NCI-H345 treated with DMSO at 0.1 percent for 48 hours (cell line): ENCODE data around the gene EXOC3L2.
"Not testable (repeated sequence)": the region's sequence is repeated elsewhere in the genome, so short reads cannot be mapped to it uniquely, and the experiment has no call there.

Source experiments
- DNase-seq: peaks from one replicate; lab custom pipeline; 2025; ENCODE audit not compliant: unreplicated experiment; lab: John Stamatoyannopoulos, UW

EXOC3L2 gene

DNA sequence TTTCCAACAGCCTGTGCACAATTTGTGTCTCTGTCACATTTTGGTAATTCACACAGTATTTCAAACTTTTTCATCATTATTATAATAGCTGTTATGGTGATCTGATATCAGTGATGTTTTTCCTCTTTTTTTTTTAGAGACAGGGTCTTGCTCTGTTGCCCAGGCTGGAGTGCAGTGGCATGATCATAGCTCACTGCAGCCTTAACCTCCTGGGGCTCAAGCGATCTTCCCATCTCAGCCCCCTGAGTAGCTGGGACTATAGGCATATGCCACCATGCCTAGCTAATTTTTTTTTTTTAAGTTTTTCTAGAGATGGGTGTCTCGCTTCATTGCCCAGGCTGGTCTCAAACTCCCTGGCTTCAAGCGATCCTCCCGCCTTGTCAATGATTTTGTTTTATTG is 11.6 kb upstream of the EXOC3L2 start:
- DNase-seq = no peak

DNA sequence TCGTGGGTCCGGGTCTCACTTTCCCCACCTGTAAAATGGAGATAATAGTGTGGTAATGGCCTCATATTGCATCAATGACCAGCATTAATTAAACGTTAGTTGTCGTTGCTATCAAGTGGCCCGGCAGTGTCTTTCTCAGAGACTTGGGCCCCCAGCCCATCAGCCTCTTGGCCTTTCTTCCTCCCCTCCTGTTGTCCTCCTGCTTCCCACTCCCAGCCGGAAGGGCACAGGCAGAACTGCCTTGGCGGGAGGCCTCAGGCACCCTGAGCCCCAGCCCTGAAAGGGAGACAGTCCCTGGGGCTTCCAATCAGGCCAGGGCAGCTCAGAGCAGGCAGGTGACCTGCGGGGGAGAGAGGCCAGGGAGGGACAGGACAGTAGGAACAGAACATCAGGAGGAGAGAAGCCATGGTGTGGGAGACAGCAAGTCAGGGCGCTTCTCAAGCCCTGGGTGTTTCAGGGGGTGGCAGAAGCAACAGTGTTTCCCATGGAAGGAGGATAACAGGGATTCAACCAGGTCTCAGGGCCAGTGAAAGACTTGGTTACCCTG is 10.5 kb upstream of the EXOC3L2 start:
- no peak for DNase-seq

DNA sequence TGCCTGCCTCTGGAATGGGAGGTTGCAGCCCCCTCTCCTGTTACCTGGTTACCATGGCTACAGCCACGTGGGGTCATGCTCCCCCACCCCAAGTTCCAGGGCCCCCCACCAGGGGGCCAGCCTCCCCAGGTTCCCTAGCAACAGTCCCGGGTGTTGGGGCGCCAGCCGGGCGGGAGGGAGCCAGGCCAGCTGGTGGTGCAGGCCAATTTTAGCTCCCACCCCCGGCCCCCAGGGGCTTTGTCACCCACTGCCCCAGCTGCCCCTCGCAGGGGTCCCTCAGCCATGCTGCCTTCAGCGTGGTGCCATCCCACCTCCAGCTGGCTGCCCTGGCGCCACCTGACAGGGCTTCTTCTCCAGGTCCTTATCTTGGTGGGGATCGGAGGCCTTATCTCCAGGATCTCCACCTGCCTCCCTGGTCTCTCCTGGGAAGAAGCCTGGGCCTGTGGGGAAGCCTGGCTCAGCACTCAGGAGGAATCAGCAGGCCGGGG is 8.9 kb upstream of the EXOC3L2 start:
- DNase-seq = no peak

DNA sequence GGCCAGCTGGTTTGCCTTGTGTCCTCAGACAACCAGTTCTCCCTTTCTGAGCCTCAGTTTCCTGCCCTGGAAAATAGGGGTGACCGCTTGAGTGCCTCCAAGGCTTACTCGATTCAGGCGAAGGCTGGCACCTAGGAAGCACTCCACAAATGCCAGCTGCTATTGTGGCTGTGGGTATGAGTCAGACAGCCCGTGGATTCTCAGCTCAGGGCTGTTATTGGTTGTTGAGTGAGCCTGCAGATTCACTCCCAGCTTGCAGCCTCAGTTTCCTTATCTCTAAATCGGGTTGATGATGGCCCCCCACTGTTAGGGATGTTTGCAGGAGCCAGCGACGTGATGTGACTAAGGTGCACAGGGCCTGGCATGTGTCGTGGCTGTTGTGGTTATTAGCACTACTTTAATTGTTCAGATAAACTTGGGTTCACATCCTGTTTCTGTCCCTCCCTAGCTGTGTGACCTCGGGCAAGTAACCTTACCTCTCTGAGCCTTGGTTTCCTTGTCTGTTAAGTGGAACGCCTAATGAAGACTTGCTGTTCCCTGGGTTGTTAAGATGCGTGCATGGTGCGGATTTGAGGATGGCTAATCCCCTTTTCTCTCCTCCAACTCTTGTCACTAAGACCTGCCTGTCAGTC is 8.3 kb upstream of the EXOC3L2 start:
- DNase-seq = no peak

DNA sequence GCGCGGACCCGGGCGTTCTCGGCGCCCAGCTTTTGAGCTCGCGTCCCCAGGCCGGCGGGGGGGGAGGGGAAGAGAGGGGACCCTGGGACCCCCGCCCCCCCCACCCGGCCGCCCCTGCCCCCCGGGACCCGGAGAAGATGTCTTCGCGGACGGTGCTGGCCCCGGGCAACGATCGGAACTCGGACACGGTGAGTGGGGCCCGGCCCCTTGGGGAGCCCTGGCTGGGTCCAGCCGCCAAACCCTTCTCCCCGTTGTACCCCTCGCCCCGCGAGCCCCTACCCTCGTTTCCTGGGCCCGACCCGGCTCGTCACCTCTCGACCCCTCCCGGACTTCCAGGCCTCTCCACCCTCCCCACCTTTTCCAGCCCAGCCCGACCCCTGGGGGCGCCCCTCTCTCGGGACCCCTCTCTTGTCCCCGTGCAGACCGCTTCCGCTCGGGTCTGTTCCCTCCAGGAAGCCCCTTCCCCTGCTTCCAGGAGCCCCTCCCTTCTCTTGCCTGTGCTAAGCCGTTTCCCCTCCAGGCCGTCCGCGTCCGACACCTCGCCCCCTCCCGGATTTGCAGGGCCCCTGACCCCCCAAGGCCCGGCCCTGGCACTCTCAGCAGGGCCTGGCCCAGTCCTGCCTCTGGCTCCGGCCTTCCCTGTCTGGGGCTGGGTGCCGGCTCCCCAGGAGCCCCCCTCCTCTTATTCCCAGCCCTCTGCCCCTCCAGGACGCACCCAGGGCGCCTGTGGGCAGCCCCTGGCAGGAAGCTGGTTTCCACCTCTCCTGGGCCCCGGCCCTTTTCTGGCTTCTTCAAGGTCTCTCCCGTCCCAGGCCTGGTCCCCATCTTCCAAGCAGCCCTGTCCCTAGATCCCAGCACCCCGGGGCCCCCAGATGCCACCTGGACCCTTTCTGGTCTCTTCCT is 6.5 kb upstream of the EXOC3L2 start:
- no peak for DNase-seq

DNA sequence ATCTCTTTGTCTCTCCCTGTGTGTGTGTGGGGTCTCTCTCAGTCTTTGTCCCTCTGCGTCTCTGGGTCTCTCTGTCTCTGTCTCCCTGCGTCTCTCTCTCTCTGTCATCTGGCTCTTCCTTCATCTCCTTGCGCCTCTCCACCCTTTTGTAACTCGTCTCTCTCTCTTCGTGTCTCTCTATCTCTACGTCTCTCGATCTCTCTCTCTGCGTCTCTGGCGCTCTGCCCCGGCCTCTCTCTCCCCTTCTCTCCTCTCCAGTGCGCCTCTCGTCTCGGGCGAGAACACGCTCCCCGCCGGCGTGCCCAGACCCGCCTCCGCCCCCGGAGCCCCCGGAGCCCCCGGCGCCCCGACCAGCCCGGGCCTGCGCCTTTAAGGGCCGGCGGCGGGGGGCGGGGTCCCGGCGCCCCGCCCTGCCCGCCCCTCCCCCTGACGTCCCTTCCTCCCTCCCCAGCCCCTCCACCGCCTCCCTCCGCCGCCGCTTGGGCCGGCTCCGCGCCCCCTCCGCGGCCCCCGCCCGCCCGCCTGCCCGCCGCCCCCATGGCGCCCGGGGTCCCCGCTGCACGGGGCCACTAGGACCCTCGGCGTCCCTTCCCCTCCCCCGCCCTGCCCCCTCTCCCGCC is 5.7 kb upstream of the EXOC3L2 start, which contains the start of gene MARK4:
Gene MARK4, plus strand, starts transcription at position 440 of the 620 bp plus-strand sequence. CDS start 318 bp downstream, outside the sequence.
- DNase-seq = no peak

DNA sequence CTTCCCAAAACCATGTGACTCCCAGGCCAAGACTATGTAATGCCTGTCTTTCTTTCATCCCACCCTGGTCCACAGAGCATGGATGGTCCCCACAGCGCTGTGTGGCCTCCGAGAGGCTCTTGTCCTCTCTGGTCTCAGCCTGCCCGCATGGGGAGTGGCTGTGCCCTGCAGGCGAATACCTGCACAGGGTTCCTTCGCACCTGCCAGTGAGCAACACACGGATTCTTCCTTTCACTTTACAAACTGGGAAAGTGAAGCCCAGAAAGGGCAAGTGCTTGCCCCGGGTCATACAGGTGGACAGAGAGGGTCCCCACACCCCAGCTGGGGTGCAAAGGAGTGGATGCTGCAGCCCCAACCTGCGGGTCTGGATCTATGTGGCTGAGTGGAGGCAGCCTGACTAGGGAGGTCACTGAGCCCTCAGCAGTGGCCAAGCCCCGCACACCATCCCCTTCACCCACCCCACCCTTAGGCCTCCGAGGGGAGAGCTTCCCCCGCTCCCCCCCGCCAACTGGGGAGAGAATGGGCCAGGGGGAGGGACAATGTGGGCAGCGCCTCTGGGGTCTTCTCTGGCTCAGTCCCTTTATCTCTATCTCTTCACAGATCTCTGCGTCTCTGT is 5.1 kb upstream of the EXOC3L2 start:
- DNase-seq = no peak

DNA sequence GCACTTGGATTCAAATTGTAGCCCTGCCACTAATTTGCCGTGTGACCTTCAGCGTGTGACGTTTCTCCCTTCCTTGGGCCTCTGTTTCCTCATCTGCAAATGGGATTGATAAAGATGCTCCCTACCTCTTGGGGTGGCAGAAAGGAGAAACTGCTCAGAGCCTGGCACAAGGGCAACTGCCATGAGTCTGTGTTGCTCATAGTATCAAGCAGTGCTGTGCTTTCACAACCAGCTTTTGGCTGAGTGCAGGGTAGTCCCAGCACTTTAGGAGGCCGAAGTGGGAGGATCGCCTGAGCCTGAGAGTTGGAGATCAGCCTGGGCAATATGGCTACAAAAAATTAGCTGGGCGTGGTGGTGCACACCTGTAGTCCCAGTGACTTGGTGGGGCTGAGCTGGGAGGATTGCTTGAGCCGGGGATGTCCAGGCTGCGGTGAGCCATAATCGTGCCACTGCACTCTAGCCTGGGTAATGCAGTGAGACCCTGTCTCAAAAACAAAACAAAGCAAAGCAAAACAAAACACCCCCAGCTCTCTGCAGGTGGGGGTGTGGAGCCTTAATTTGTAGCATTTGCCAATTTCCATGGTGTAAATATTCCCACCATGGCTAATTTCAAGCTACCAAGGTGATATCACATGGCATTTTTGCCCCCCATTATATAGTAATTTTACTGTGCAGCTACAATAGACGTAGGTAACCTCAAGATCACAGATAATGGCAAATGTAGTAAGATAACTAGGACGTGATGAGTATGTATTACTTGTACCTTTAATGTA is 4.2 kb upstream of the EXOC3L2 start:
- DNase-seq = no peak

DNA sequence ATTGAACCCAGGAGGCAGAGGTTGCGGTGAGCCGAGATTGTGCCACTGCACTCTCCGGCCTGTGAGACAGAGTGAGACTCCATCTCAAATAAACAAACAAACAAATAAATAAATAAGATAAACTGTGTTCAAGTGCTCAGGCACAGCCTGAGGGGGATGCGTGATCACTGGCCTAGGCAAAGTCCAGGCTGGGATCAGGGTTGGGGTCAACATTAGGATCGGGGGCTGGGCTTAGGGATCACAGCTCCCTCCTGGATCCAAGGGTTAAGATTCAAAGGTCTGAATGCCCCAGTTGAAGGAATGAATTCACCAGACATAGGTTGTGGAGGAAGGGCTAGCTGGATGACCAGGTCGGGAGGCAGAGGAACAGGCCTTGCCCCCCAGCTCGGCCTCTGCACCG is 1.9 kb upstream of the EXOC3L2 start:
- no peak for DNase-seq

DNA sequence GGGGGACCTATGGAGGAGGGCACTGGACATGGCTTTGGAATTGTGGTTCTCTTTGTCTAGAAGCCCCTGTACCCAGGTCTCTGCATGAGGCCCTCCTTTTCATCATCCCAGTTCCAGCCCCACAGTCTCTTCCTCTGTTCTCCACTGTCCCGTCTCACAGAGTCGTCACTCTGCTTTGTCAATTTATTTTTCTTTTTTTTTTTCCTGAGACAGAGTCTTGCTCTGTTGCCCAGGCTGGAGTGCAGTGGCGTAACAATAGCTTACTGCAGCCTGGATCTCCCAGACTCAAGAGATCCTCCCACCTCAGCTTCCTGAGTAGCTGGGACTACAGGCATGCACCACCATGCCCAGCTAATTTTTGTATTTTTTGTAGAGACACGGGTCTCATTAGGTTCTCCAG is 619 bp upstream of the EXOC3L2 start:
- DNase-seq = no peak

DNA sequence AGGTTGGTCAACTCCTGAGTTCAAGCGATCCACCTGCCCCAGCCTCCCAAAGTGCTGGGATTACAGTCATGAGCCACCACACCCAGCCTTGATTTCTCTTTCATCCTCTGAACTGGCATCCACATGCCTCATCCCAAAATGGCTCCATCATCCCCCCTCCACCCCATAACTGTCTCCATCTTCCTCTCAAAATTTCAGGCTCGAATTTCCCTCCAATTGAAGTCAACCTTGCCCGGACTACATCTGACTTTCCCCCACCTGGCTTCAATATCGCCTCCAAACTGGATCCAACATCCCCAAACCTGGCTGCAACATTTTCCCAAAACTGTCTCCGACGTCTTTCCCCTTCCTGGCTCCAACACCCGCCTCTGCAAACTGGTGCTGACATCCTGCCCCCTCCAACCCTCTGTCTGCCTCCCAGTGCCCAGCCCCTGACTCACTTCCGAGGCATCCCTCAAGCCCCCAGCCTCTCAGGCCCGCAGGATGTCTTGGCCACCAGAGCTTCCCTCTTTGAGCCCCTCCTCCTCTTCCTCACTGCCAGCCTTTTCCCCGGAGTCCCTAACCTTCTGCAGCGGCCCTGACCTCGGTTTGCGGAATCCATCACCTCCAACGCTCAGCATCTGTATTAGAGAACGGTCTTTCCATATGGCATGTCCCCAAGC is 943 bp downstream of the EXOC3L2 start:
- no peak for DNase-seq

DNA sequence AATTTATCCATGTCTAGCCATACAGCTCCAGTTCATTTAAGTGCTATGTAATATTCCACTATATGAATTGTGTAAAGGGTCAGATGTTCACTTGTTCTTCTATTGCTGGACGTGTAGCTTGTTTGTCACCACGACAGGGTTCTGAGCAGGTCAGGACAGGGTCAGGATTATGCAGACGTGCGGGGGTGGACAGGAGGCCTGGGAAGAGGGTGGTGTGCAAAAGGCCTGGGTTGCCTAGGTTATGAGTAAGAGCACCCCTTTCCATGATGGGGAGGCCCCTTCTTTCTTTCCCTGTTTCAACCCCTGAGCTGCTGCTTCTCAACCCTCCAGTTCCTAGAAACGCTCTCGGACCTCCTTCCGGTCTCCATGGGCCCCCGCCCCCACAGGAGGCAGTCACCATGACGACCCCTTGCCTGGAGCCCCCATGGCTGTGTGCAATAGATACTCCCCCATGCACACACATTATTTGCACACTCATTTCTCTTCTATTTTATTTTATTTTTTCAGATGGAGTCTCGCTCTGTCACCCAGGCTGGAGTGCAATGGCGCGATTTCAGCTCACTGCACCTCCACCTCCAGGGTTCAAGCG is 2.0 kb downstream of the EXOC3L2 start:
- DNase-seq = no peak

DNA sequence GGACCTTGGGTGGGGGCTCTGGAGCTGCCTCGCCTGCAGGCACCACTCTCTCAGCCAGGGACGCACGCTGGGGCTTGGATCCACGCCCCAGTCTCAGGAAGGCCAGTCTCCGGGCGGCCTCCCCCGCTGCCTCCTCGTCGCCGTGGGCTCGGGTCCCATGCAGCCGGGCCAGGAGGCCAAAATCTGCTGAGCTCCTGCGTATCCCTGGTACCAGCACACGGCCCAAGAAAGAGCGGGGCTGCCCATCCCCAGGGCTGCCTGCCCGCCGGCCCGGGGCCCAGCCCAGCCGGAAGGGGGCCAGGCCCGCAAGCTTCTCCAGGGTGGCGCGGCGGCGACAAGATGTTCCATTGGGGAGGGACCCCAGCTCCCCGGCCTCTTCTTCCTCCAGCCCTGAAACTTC is 6.7 kb downstream of the EXOC3L2 start:
- DNase-seq = no peak

DNA sequence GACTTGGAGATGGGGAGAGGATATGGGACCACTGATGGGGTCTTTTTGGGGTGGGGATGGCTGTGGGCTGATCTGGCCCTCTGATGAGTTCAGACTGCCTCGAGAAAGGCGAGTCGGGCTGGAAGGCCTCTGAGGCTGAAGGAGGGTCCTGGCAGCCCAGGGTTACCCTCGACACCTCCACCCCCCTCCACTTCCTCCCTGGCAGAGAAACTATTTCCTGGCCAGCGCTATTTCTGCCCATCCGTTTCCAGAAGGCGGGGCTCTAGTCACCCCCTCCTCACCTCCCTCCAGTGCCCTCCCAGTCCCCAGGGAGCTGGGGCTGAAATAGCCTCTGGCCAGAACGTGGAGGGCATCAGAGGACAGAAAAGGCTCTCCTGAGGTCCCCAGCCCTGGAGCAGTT is 9.7 kb downstream of the EXOC3L2 start:
- no peak for DNase-seq

DNA sequence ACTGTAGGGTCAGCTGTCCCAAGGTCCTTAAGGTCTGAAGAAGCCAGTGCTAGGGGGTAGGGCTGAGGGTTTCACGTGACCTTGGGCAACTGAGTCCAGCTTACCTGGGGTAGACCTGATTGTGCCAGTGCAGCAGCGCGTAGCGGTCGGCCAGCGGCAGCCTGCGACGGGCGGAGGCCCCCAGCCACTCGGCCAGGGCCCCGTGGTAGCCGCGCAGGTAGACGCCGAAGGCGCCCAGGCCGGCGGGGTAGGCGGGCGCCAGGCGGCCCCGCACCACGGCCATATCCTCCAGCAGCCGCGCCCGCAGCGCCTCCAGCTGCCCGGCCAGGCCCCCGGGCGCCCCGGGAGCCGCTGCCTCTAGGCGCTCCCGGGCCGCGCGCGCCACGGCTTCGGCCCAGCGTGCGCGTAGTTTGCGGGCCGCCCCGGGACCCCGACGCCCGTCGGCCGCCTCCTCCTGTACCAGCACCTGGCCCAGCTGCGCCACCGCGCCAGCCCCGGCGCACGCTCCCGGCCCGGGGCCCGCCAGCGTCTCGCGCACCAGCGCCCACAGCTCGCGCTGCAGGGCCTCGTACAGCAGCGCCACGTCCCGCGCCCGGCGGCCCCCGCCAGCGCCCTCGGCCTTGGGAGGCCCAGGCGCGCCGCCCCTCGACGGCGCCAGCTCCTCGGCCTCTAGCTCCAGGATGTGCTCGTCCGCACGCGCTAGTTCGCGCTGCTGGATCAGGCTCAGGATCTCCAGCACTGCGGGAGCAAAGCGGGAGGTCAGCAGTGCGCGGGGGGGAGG is 10.9 kb downstream of the EXOC3L2 start:
- DNase-seq = no peak

DNA sequence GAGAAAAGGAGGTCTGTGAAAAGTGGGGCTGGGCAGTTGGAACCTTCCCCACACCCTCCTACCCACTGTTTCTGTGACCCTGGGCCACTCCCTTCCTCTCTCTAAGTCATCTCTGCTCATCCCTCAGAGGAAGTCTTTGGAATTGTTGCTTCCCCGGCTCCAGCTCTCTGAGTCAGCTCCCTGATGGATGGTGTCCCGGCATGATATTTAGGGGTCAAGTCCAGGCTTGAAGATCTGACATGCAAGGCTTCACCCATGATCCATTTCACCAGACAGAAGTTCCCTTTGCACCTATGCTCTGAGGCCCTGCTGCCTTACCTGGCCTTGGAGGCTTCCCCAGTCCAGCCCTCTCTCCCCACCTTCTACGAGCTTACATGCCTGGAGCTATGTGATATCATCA is 13.3 kb downstream of the EXOC3L2 start:
- no peak for DNase-seq

DNA sequence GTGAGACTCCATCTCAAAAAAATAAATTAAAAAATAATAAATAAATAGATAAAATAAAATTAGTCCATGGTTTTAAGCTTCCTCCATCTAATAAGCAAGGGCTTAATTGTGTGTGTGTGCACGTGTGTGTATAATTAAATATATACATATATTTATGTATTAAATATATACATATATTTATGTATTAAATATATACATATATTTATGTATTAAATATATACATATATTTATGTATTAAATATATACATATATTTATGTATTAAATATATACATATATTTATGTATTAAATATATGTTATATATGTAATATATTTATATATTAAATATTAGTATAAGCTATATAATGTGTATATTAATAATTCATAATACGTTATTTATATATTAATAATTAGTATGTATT is 16.2 kb downstream of the EXOC3L2 start:
- not testable (repeated sequence) for DNase-seq

DNA sequence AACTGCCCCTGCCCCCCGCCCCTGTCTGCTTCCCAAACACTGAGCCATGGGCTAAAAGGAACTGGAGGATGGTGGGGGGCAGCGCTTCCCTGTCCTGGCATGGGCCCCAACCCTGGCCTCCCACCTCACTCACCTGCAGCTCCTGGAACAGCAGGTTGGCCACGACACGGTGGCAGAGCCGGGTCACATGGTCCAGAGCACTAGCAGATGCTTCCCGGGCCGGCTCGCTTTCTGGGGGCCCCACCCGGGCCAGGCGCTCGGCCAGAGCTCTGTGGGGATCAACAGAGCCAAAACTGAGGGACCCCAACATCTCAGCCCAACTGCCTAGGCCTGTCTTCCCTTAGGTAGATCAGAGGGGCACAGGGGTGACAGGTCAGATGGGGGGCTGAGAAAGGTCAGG is 20.6 kb downstream of the EXOC3L2 start:
- no peak for DNase-seq

DNA sequence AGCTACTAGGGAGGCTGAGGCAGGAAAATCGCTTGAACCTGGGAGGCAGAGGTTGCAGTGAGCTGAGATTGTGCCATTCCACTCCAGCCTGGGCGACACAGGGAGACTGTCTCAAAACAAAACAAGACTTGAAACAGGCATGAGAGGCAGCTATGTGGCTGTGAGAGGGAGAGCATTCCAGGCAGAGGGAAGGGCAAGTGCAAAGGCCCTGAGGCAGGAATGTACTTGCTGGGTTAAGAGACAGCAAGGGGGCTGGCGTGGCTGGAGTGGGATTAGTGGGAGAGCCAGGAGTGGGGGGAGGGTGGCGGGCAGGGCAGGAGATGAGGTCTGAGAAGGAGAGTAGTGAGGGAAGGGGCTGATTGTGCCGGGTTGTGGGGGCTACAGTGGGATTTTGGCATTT is 21.3 kb downstream of the EXOC3L2 start:
- DNase-seq = no peak
